ENCODE measurements around the gene OR10H1.
"Not testable (repeated sequence)": the region's sequence is repeated elsewhere in the genome, so short reads cannot be mapped to it uniquely, and the experiment has no call there.

DNA sequence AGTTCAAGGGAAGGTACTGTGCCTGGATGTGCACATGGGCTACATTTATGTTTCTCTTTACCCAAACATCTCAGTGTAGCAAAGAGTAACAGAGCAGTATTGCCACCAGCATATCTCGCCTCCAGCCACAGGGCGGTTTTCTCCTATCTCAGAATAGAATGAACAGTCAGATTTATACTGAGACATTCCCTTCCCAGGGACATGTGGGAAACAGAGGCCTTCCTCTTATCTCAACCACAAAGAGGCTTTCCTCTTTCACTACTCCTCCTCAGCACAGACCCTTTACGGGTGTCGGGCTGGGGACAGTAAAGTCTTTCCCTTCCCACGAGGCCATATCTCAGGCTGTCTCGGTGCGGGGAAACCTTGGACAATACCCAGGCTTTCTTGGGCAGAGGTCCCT lies 32.6 kb downstream of the OR10H1 start:
- TF ChIP-seq ZC3H10 (CRISPR knock-in tag; IDR thresholded peaks at IDR 0.05); TSHZ2 (CRISPR knock-in tag; IDR thresholded peaks at IDR 0.05); ZFP30 (CRISPR knock-in tag; IDR thresholded peaks at IDR 0.05); TCF4 (CRISPR knock-in tag; IDR thresholded peaks at IDR 0.05; ENCODE audit: borderline replicate concordance); BACH2 (CRISPR knock-in tag; IDR thresholded peaks at IDR 0.05; ENCODE audit: borderline replicate concordance); TOX (CRISPR knock-in tag; IDR thresholded peaks at IDR 0.05; ENCODE audit: borderline replicate concordance); PATZ1 (CRISPR knock-in tag; IDR thresholded peaks at IDR 0.05; ENCODE audit: borderline replicate concordance); SNAI2 (CRISPR knock-in tag; IDR thresholded peaks at IDR 0.05); GLIS3 (CRISPR knock-in tag; IDR thresholded peaks at IDR 0.05): not testable (repeated sequence)
- TF ChIP-seq, protein P1, sequence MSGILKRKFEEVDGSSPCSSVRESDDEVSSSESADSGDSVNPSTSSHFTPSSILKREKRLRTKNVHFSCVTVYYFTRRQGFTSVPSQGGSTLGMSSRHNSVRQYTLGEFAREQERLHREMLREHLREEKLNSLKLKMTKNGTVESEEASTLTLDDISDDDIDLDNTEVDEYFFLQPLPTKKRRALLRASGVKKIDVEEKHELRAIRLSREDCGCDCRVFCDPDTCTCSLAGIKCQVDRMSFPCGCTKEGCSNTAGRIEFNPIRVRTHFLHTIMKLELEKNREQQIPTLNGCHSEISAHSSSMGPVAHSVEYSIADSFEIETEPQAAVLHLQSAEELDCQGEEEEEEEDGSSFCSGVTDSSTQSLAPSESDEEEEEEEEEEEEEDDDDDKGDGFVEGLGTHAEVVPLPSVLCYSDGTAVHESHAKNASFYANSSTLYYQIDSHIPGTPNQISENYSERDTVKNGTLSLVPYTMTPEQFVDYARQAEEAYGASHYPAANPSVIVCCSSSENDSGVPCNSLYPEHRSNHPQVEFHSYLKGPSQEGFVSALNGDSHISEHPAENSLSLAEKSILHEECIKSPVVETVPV (CRISPR knock-in tag; IDR thresholded peaks at IDR 0.05): not testable (repeated sequence)
